Muscle of arm (tissue), 12 donors: ENCODE measurements around the gene CHST6. TPM values are rescaled to one million over a fixed set of nuclear protein-coding genes. Genes with fewer than 3 reads are reported as not detected.
"Not testable (repeated sequence)": the region's sequence is repeated elsewhere in the genome, so short reads cannot be mapped to it uniquely, and the experiment has no call there.

ENCODE experiments used
- DNase-seq: peaks from one replicate; pipeline ENCODE4 v3.0.0-alpha.2; 2013
- polyA plus RNA-seq, 12 donors: library from polyadenylated mRNA; unstranded; fragments of 120-200 nt; gene quantifications; one replicate each; pipeline ENCODE4 v1.2.1, GENCODE V29; 2013; ENCODE audit not compliant: insufficient read length in 12 of 12

Gene CHST6
- polyA plus RNA-seq, 12 donors, result 1.4 to 4.1 (median 2.3) TPM; not detected in 1

GRCh38 chr16:75446416-75446815 lies 48.8 kb downstream of the CHST6 start:
- DNase-seq, result no peak

GRCh38 chr16:75445298-75445697 lies 49.9 kb downstream of the CHST6 start:
- DNase-seq, result no peak

- no peak for DNase-seq
Observed at GRCh38 chr16:75443298-75443697, 51.9 kb downstream of the CHST6 start.

GRCh38 chr16:75433732-75434413 lies 61.4 kb downstream of the CHST6 start:
- DNase-seq, result peak; percentile 89

GRCh38 chr16:75432828-75433731 lies 62.2 kb downstream of the CHST6 start, which contains the start of gene CFDP1:
TSS of gene CFDP1 (minus strand) at chr16:75433503. CDS start at chr16:75433352, 151 bp downstream.
- DNase-seq, result peak; percentile 97

- no peak for DNase-seq
Observed at GRCh38 chr16:75429621-75430403, 65.4 kb downstream of the CHST6 start.

GRCh38 chr16:75426524-75426923 lies 68.7 kb downstream of the CHST6 start:
- DNase-seq, result not testable (repeated sequence)

- not testable (repeated sequence) for DNase-seq
Observed at GRCh38 chr16:75424105-75424762, 71.0 kb downstream of the CHST6 start.

- no peak for DNase-seq
Observed at GRCh38 chr16:75423723-75424104, 71.5 kb downstream of the CHST6 start.

Other genes starting within 250 kb of the CHST6 start
- 10 to 100 TPM in 11 of 12 donors, not detected in 1; 36.4 to 86.5 (median 42.8) TPM for gene BCAR1, start 243.8 kb downstream of the CHST6 start, polyA plus RNA-seq
- gene CFDP1, start 61.9 kb downstream of the CHST6 start, polyA plus RNA-seq, result 100 to 1,000 TPM in 3 of 12 donors, 10 to 100 TPM in 8, not detected in 1; 69.9 to 127 (median 91.3) TPM
- 10 to 100 TPM in 11 of 12 donors, not detected in 1; 17.3 to 28.8 (median 20.4) TPM for gene TMEM170A, start 30.8 kb downstream of the CHST6 start, polyA plus RNA-seq
- under 1 TPM in 10 of 12 donors, not detected in 2; 0.07 to 0.56 (median 0.24) TPM for gene CHST5, start 40.7 kb upstream of the CHST6 start, polyA plus RNA-seq
- 10 to 100 TPM in 3 of 12 donors, 1 to 10 TPM in 8, not detected in 1; 6.0 to 17.0 (median 8.3) TPM for gene TMEM231, start 60.8 kb upstream of the CHST6 start, polyA plus RNA-seq
- gene GABARAPL2, start 70.9 kb upstream of the CHST6 start, polyA plus RNA-seq, result 100 to 1,000 TPM in 10 of 12 donors, 10 to 100 TPM in 1, not detected in 1; 81.4 to 204 (median 138) TPM
- 10 to 100 TPM in 11 of 12 donors, not detected in 1; 28.1 to 46.1 (median 32.4) TPM for gene ADAT1, start 127.8 kb upstream of the CHST6 start, polyA plus RNA-seq
- gene KARS1, start 152.2 kb upstream of the CHST6 start, polyA plus RNA-seq, result 100 to 1,000 TPM in 10 of 12 donors, 10 to 100 TPM in 1, not detected in 1; 93.5 to 142 (median 126) TPM
- gene TERF2IP, start 152.3 kb upstream of the CHST6 start, polyA plus RNA-seq, result 100 to 1,000 TPM in 1 of 12 donors, 10 to 100 TPM in 10, not detected in 1; 57.5 to 105 (median 64.6) TPM
- under 1 TPM in 4 of 12 donors, not detected in 8; 0.15 to 0.34 (median 0.28) TPM for gene CPHXL2, start 181.6 kb upstream of the CHST6 start, polyA plus RNA-seq
- gene DUXB, start 206.0 kb upstream of the CHST6 start, polyA plus RNA-seq, result under 1 TPM in 1 of 12 donors, not detected in 11; 0.22 TPM
- not detected for gene CPHXL, start 231.0 kb upstream of the CHST6 start, polyA plus RNA-seq